HCT116 (cell line): ENCODE results near the gene C16orf78. TPM values are rescaled to one million over a fixed set of nuclear protein-coding genes. Genes with fewer than 3 reads are reported as not detected.

Source experiments
- ATAC-seq: fragments of 200-7000 bp; cut with Tn5 transposase; 2 replicates; pipeline ENCODE4 v1.9.1; 2020; ENCODE audit warnings: mild to moderate bottlenecking, moderate library complexity
- BruUV-seq: library from RNA; stranded (reverse); fragments of 400-500 nt; replicated peaks from 2 replicates; lab custom pipeline; 2021; lab: Mats Ljungman, UMichigan
- CTCF ChIA-PET: fragments of 300-600 bp; sonication (Branson Sonifier 250); formaldehyde crosslinking; loops from one replicate; lab custom pipeline; 2021; ENCODE audit warnings: antibody characterized with exemption; lab: Charles Lee
- POLR2A ChIA-PET: fragments of 300-600, 350-600 bp; sonication (Branson Sonifier 250); formaldehyde crosslinking; loops from one replicate; lab custom pipeline; 2021; ENCODE audit warnings: antibody characterized with exemption; lab: Charles Lee
- RAD21 ChIA-PET, 2 experiments: fragments of 300-600 bp; sonication (Branson Sonifier 250); formaldehyde crosslinking; loops; one replicate each; lab custom pipeline; 2023; ENCODE audit warnings: low total read pairs in 2 of 2; ENCODE audit not compliant: uncharacterized antibody in 2 of 2, unreplicated experiment in 2 of 2, low non-redundant PET in 1 of 2; lab: Charles Lee
- DNase-seq: peaks from one replicate; pipeline ENCODE4 v3.0.0-alpha.2; 2010; ENCODE audit warnings: low read depth, low spot score
- H2AFZ ChIP-seq: fragments of 200-600 bp; shearing (Covaris generic), sonication (generic); 2 replicates; pipeline ENCODE4 v1.6.1; 2017; ENCODE audit warnings: low read depth, mixed run types, mixed read lengths, antibody characterized with exemption, low read length; ENCODE audit not compliant: poor library complexity, severe bottlenecking
- H3K27ac ChIP-seq: 2 replicates; pipeline ENCODE4 v1.5.1; 2012; ENCODE audit warnings: low read depth, low read length
- H3K27me3 ChIP-seq: fragments of 200-600 bp; sonication (generic); 2 replicates; pipeline ENCODE4 v1.6.1; 2016; ENCODE audit warnings: mixed run types, low read length, mixed read lengths; ENCODE audit not compliant: insufficient read depth
- H3K36me3 ChIP-seq, 2 experiments: fragments of 200-500 bp in 1 of 2; fragments of 200-600 bp in 1 of 2; sonication (Bioruptor generic) in 1 of 2; sonication (generic) in 1 of 2; 2 replicates each; pipeline versions ENCODE4 v1.5.1 to v1.6.1; 2014 to 2016; ENCODE audit warnings: low read length in 2 of 2, inconsistent platforms in 1 of 2, mixed read lengths in 1 of 2, mixed run types in 1 of 2; ENCODE audit not compliant: insufficient read depth in 2 of 2, control insufficient read depth in 1 of 2
- H3K4me1 ChIP-seq, 2 experiments: fragments of 200-600 bp in 1 of 2; sonication (generic) in 1 of 2; 2 replicates each; pipeline versions ENCODE4 v1.5.1 to v1.6.1; 2012 to 2017; ENCODE audit warnings: low read length in 2 of 2, inconsistent platforms in 1 of 2, mild to moderate bottlenecking in 1 of 2, mixed read lengths in 1 of 2, mixed run types in 1 of 2, moderate library complexity in 1 of 2; ENCODE audit not compliant: insufficient read depth in 2 of 2, control insufficient read depth in 1 of 2
- H3K4me2 ChIP-seq: fragments of 200-600 bp; sonication (generic); 2 replicates; pipeline ENCODE4 v1.6.1; 2017; ENCODE audit warnings: mixed run types, low read length, mixed read lengths
- H3K4me3 ChIP-seq, 2 experiments: fragments of 200-600 bp in 1 of 2; sonication (generic) in 1 of 2; replicated peaks in 1 of 2; 2 replicates each; pipeline ENCODE4 v1.5.1; 2011 to 2016; ENCODE audit warnings: low read length in 2 of 2, control low read depth in 1 of 2, low read depth in 1 of 2, mild to moderate bottlenecking in 1 of 2, mixed read lengths in 1 of 2, mixed run types in 1 of 2
- H3K79me2 ChIP-seq: fragments of 200-600 bp; sonication (generic); 2 replicates; pipeline ENCODE4 v1.6.1; 2017; ENCODE audit warnings: mild to moderate bottlenecking, mixed run types, low read length, moderate library complexity, mixed read lengths; ENCODE audit not compliant: insufficient read depth
- H3K9ac ChIP-seq: fragments of 200-600 bp; sonication (generic); 2 replicates; pipeline ENCODE4 v1.6.1; 2016; ENCODE audit warnings: low read length, mixed read lengths
- H3K9me2 ChIP-seq: fragments of 200-600 bp; sonication (generic), shearing (Covaris generic); 2 replicates; pipeline ENCODE4 v1.6.1; 2017; ENCODE audit warnings: mixed run types, mild to moderate bottlenecking, moderate library complexity; ENCODE audit not compliant: insufficient read depth
- H3K9me3 ChIP-seq, 2 experiments: fragments of 200-500 bp in 1 of 2; fragments of 200-600 bp in 1 of 2; sonication (Bioruptor generic) in 1 of 2; sonication (generic) in 1 of 2; 2 replicates each; pipeline ENCODE4 v1.6.1; 2014 to 2017; ENCODE audit warnings: low read length in 2 of 2, mixed read lengths in 2 of 2, inconsistent platforms in 1 of 2, low read depth in 1 of 2, mild to moderate bottlenecking in 1 of 2, mixed run types in 1 of 2, moderate library complexity in 1 of 2; ENCODE audit not compliant: control insufficient read depth in 1 of 2, insufficient read depth in 1 of 2
- H4K20me1 ChIP-seq: fragments of 200-600 bp; sonication (generic), shearing (Covaris generic); 2 replicates; pipeline ENCODE4 v1.6.1; 2017; ENCODE audit warnings: mixed run types, mild to moderate bottlenecking, moderate library complexity; ENCODE audit not compliant: insufficient read depth
- ATF3 ChIP-seq: IDR thresholded peaks from 2 replicates; pipeline ENCODE4 v1.6.1; 2012
- CEBPB ChIP-seq: IDR thresholded peaks from 2 replicates; pipeline ENCODE4 v1.6.1; 2012; ENCODE audit warnings: low read depth
- ELF1 ChIP-seq: IDR thresholded peaks from 2 replicates; pipeline ENCODE4 v1.6.1; 2012; ENCODE audit warnings: low read depth, borderline replicate concordance
- JUND ChIP-seq: IDR thresholded peaks from 2 replicates; pipeline ENCODE4 v1.6.1; 2012
- RAD21 ChIP-seq: IDR thresholded peaks from 2 replicates; pipeline ENCODE4 v1.6.1; 2012; ENCODE audit warnings: low read depth, mild to moderate bottlenecking
- SRF ChIP-seq: IDR thresholded peaks from 2 replicates; pipeline ENCODE4 v1.6.1; 2012; ENCODE audit warnings: low read depth
- YY1 ChIP-seq: IDR thresholded peaks from 2 replicates; pipeline ENCODE4 v1.6.1; 2011; ENCODE audit warnings: low read length, low read depth, moderate library complexity, mild to moderate bottlenecking; ENCODE audit not compliant: insufficient replicate concordance; ENCODE audit errors: extremely low read depth
- intact Hi-C: fragments of 100-400 bp; cut with micrococcal nuclease; formaldehyde crosslinking; loops from 2 replicates; pipeline ENCODE4 v1.10.0; 2022
- total RNA-seq: library from RNA; stranded (reverse); gene quantifications from one replicate; pipeline ENCODE4 v1.2.1, GENCODE V29; 2021; ENCODE audit not compliant: unreplicated experiment
- TF ChIP-seq, protein P1 (sequence below): IDR thresholded peaks from 2 replicates; pipeline ENCODE4 v1.6.1; 2011; ENCODE audit warnings: mild to moderate bottlenecking, low read length, moderate library complexity; ENCODE audit not compliant: insufficient replicate concordance; ENCODE audit errors: extremely low read depth

Gene C16orf78
- total RNA-seq, 1 experiment from 2014 or later = not detected

GRCh38 chr16:49355933-49356665, 17.5 kb upstream of the C16orf78 start:
- Histone ChIP-seq H3K36me3 (no peaks in the 10 kb centered on the region), H3K4me2 (no peak overlapping the region), H3K4me1 (no peaks in the 10 kb centered on the region), H3K27me3 (peaks cover 48% of the 10 kb centered on the region; the same call in 1 of the 2 replicates), H3K9ac (no peak overlapping the region), H4K20me1 (no peaks in the 10 kb centered on the region), H3K27ac (no peak overlapping the region), H3K9me2 (no peaks in the 10 kb centered on the region), H3K4me3 (no peak overlapping the region), H3K9me3 (no peaks in the 10 kb centered on the region), H3K79me2 (no peaks in the 10 kb centered on the region), H2AFZ (no peak overlapping the region)
- TF ChIP-seq ELF1 = no peak
- TF ChIP-seq CEBPB = no peak
- TF ChIP-seq ATF3 = no peak
- TF ChIP-seq JUND = no peak
- no peak for TF ChIP-seq SRF
- TF ChIP-seq RAD21 = no peak
- no peak for TF ChIP-seq YY1
- TF ChIP-seq, protein P1, sequence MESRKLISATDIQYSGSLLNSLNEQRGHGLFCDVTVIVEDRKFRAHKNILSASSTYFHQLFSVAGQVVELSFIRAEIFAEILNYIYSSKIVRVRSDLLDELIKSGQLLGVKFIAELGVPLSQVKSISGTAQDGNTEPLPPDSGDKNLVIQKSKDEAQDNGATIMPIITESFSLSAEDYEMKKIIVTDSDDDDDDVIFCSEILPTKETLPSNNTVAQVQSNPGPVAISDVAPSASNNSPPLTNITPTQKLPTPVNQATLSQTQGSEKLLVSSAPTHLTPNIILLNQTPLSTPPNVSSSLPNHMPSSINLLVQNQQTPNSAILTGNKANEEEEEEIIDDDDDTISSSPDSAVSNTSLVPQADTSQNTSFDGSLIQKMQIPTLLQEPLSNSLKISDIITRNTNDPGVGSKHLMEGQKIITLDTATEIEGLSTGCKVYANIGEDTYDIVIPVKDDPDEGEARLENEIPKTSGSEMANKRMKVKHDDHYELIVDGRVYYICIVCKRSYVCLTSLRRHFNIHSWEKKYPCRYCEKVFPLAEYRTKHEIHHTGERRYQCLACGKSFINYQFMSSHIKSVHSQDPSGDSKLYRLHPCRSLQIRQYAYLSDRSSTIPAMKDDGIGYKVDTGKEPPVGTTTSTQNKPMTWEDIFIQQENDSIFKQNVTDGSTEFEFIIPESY = no peak
- ChIA-PET RAD21 (no interaction called here), POLR2A (no interaction called here), CTCF (no interaction called here)
- DNase-seq (no peak), ATAC-seq (no peak)
- intact Hi-C loops = no loop called here
- no TSS peak for BruUV-seq
